Left lung (tissue), 10 donors: ENCODE measurements around the gene NPBWR2. TPM values are rescaled to one million over a fixed set of nuclear protein-coding genes. Genes with fewer than 3 reads are reported as not detected.

ENCODE experiments used
- ATAC-seq: fragments of 200-7000 bp; cut with Tn5 transposase; one replicate; pipeline ENCODE4 v1.9.1; 2020; ENCODE audit warnings: moderate library complexity
- DNase-seq, 4 donors: peaks; one replicate each; pipeline ENCODE4 v3.0.0-alpha.2; 2013 to 2020
- H3K27ac ChIP-seq, 2 donors: fragments of 200-600 bp; sonication (generic) in 1 of 2; one replicate each; pipeline versions ENCODE4 v1.5.0 to v1.8.0; 2020 to 2021
- H3K27me3 ChIP-seq, 2 donors: fragments of 200-600 bp; sonication (generic) in 1 of 2; one replicate each; pipeline versions ENCODE4 v1.5.0 to v1.8.0; 2020 to 2021
- H3K36me3 ChIP-seq, 2 donors: fragments of 200-600 bp; sonication (generic) in 1 of 2; one replicate each; pipeline versions ENCODE4 v1.5.0 to v1.8.0; 2020 to 2021
- H3K4me1 ChIP-seq, 2 donors: fragments of 200-600 bp; one replicate each; pipeline ENCODE4 v1.8.0; 2021
- H3K4me3 ChIP-seq, 2 donors: fragments of 200-600 bp; sonication (generic) in 1 of 2; one replicate each; pipeline versions ENCODE4 v1.5.0 to v1.8.0; 2020 to 2021; ENCODE audit warnings: mild to moderate bottlenecking in 1 of 2
- H3K9me3 ChIP-seq, 2 donors: fragments of 200-600 bp; sonication (generic) in 1 of 2; one replicate each; pipeline versions ENCODE4 v1.5.0 to v1.8.0; 2020 to 2021
- CTCF ChIP-seq, 2 donors: fragments of 200-600 bp; sonication (generic) in 1 of 2; IDR thresholded peaks; one replicate each; pipeline versions ENCODE4 v1.5.0 to v1.8.0; 2021; ENCODE audit warnings: antibody characterized with exemption in 2 of 2
- intact Hi-C, 2 donors: fragments of 100-400 bp; cut with DNase I; formaldehyde crosslinking; loops; one replicate each; pipeline versions ENCODE4 v1.11.2 to v1.14.2; 2022
- polyA plus RNA-seq, 6 donors: library from polyadenylated mRNA; unstranded; fragments of 120-200 nt; gene quantifications; one replicate each; pipeline ENCODE4 v1.2.1, GENCODE V29; 2013; ENCODE audit not compliant: insufficient read length in 6 of 6
- total RNA-seq, 2 donors: library from RNA; stranded (reverse); fragmentation: NEBNext Ultra II Directional; extraction: Animal tissue kit (Norgen Biotek cat#: 25700); gene quantifications; one replicate each; pipeline ENCODE4 v1.2.1, GENCODE V29; 2021
- donor health status: DM: no; HTN: yes; CAD: no.
- donor health status: DM: no; HTN: no; CAD: no.

NPBWR2 gene
- total and polyA plus RNA-seq, 8 donors: not detected

GRCh38 chr20:64104667-64105451 is 2.5 kb downstream of the NPBWR2 start:
- no peak for TF ChIP-seq CTCF (IDR thresholded peaks at IDR 0.05)
- Histone ChIP-seq H3K27ac (no peak overlapping the region), H3K27me3 (peaks cover 26 to 72% of the 10 kb centered on the region in 2 donors), H3K36me3 (no peaks in the 10 kb centered on the region), H3K9me3 (no peaks in the 10 kb centered on the region), H3K4me1 (peaks cover 6 to 14% of the 10 kb centered on the region in 2 donors), H3K4me3 (no peak overlapping the region)
- peak in 2 of 4 donors; percentile 2 to 63 for DNase-seq
- intact Hi-C loops: no loop called here
- ATAC-seq: no peak

GRCh38 chr20:64103871-64104666 is 3.3 kb downstream of the NPBWR2 start:
- H3K4me3 ChIP-seq: no peak overlapping the region
- intact Hi-C loops: no loop called here
- no peak for ATAC-seq
- H3K36me3 ChIP-seq: peaks cover 0 to 7% of the 10 kb centered on the region in 2 donors
- no peak overlapping the region for H3K27ac ChIP-seq
- peak in 2 of 4 donors; percentile 17 to 57 for DNase-seq
- H3K27me3 ChIP-seq: peaks cover 26 to 72% of the 10 kb centered on the region in 2 donors
- TF ChIP-seq CTCF (IDR thresholded peaks at IDR 0.05): no peak
- no peaks in the 10 kb centered on the region for H3K9me3 ChIP-seq
- peaks cover 6 to 14% of the 10 kb centered on the region in 2 donors for H3K4me1 ChIP-seq

- Histone ChIP-seq H3K4me3 (no peak overlapping the region), H3K27me3 (peaks cover 26 to 65% of the 10 kb centered on the region in 2 donors), H3K4me1 (peaks cover 6 to 14% of the 10 kb centered on the region in 2 donors), H3K36me3 (peaks cover 0 to 20% of the 10 kb centered on the region in 2 donors), H3K9me3 (no peaks in the 10 kb centered on the region), H3K27ac (no peak overlapping the region)
- no peak for ATAC-seq
- peak in 1 of 4 donors; percentile 72 for DNase-seq
- intact Hi-C loops: no loop called here
- no peak for TF ChIP-seq CTCF (IDR thresholded peaks at IDR 0.05)
These were observed 4.6 kb downstream of the NPBWR2 start for GRCh38 chr20:64102647-64103354.

- TF ChIP-seq CTCF (IDR thresholded peaks at IDR 0.05): peak; percentile 31 to 65
- Histone ChIP-seq H3K27ac (no peak overlapping the region), H3K27me3 (peaks cover 26 to 58% of the 10 kb centered on the region in 2 donors), H3K4me1 (peaks cover 6 to 14% of the 10 kb centered on the region in 2 donors), H3K4me3 (peak overlapping the region in 1 of 2 donors; percentile 18), H3K9me3 (no peaks in the 10 kb centered on the region), H3K36me3 (peaks cover 0 to 23% of the 10 kb centered on the region in 2 donors)
- peak in 1 of 4 donors; percentile 89 for DNase-seq
- peak; percentile 80 for ATAC-seq
- intact Hi-C loops: no loop called here
These were observed 5.4 kb downstream of the NPBWR2 start for GRCh38 chr20:64101731-64102621.
